ENCODE measurements around the gene PLCB1.

Gene PLCB1

GRCh38 chr20:8116067-8116811 is 15.8 kb upstream of the PLCB1 start:
- Histone ChIP-seq H3K4me2 (ENCODE audit: insufficient read depth, low read length) (no peak overlapping the region), H3K79me2 (ENCODE audit: insufficient read depth, low read length) (no peaks in the 10 kb centered on the region), H3K9ac (ENCODE audit: low read depth, low read length) (no peak overlapping the region), H3K4me1 (ENCODE audit: insufficient read depth, low read length) (no peaks in the 10 kb centered on the region), H3K27ac (ENCODE audit: low read length) (no peak overlapping the region), H3K9me3 (ENCODE audit: insufficient read depth, low read length, severe bottlenecking) (no peaks in the 10 kb centered on the region), H3K4me3 (ENCODE audit: low read depth in 1 of 2, low read length in 2 of 2) (no peak overlapping the region), H3K27me3 (ENCODE audit: insufficient read depth, low read length, poor library complexity) (no peaks in the 10 kb centered on the region), H4K20me1 (ENCODE audit: insufficient read depth, low read length) (no peaks in the 10 kb centered on the region), H2AFZ (ENCODE audit: low read depth, low read length) (no peak overlapping the region), H3K36me3 (ENCODE audit: insufficient read depth, low read length) (no peaks in the 10 kb centered on the region)
- DNase-seq (no peak), ATAC-seq (ENCODE audit: insufficient read depth, low read depth) (no peak)
- TF ChIP-seq CTCF (IDR thresholded peaks at IDR 0.05; ENCODE audit: borderline replicate concordance, extremely low read depth, low read length, poor library complexity, severe bottlenecking): no peak
- no peak for TF ChIP-seq EZH2 (IDR thresholded peaks at IDR 0.05; ENCODE audit: borderline replicate concordance, low read depth, low read length, severe bottlenecking)

GRCh38 chr20:8117636-8118035 is 14.4 kb upstream of the PLCB1 start:
- ATAC-seq (ENCODE audit: insufficient read depth, low read depth): no peak
- Histone ChIP-seq H3K27me3 (ENCODE audit: insufficient read depth, low read length, poor library complexity) (no peaks in the 10 kb centered on the region), H3K27ac (ENCODE audit: low read length) (no peak overlapping the region), H3K79me2 (ENCODE audit: insufficient read depth, low read length) (no peaks in the 10 kb centered on the region), H3K4me1 (ENCODE audit: insufficient read depth, low read length) (no peaks in the 10 kb centered on the region), H3K4me2 (ENCODE audit: insufficient read depth, low read length) (no peak overlapping the region), H2AFZ (ENCODE audit: low read depth, low read length) (no peak overlapping the region), H3K36me3 (ENCODE audit: insufficient read depth, low read length) (no peaks in the 10 kb centered on the region), H3K9me3 (ENCODE audit: insufficient read depth, low read length, severe bottlenecking) (no peaks in the 10 kb centered on the region), H3K4me3 (ENCODE audit: low read depth in 1 of 2, low read length in 2 of 2) (no peak overlapping the region), H3K9ac (ENCODE audit: low read depth, low read length) (no peak overlapping the region), H4K20me1 (ENCODE audit: insufficient read depth, low read length) (no peaks in the 10 kb centered on the region)
- no peak for DNase-seq
- TF ChIP-seq EZH2 (IDR thresholded peaks at IDR 0.05; ENCODE audit: borderline replicate concordance, low read depth, low read length, severe bottlenecking) (no peak), CTCF (IDR thresholded peaks at IDR 0.05; ENCODE audit: borderline replicate concordance, extremely low read depth, low read length, poor library complexity, severe bottlenecking) (no peak)

- Histone ChIP-seq H2AFZ (ENCODE audit: low read depth, low read length) (no peak overlapping the region), H4K20me1 (ENCODE audit: insufficient read depth, low read length) (no peaks in the 10 kb centered on the region), H3K9ac (ENCODE audit: low read depth, low read length) (no peak overlapping the region), H3K4me1 (ENCODE audit: insufficient read depth, low read length) (no peaks in the 10 kb centered on the region), H3K4me3 (ENCODE audit: low read depth in 1 of 2, low read length in 2 of 2) (no peak overlapping the region), H3K27ac (ENCODE audit: low read length) (no peak overlapping the region), H3K36me3 (ENCODE audit: insufficient read depth, low read length) (no peaks in the 10 kb centered on the region), H3K27me3 (ENCODE audit: insufficient read depth, low read length, poor library complexity) (no peaks in the 10 kb centered on the region), H3K4me2 (ENCODE audit: insufficient read depth, low read length) (no peak overlapping the region), H3K9me3 (ENCODE audit: insufficient read depth, low read length, severe bottlenecking) (no peaks in the 10 kb centered on the region), H3K79me2 (ENCODE audit: insufficient read depth, low read length) (no peaks in the 10 kb centered on the region)
- DNase-seq: no peak
- ATAC-seq (ENCODE audit: insufficient read depth, low read depth): no peak
- TF ChIP-seq EZH2 (IDR thresholded peaks at IDR 0.05; ENCODE audit: borderline replicate concordance, low read depth, low read length, severe bottlenecking) (no peak), CTCF (IDR thresholded peaks at IDR 0.05; ENCODE audit: borderline replicate concordance, extremely low read depth, low read length, poor library complexity, severe bottlenecking) (no peak)
Observed at GRCh38 chr20:8118039-8118438, 14.0 kb upstream of the PLCB1 start.
